Ecto neural progenitor cell (in vitro differentiated cells): ENCODE results near the gene PHACTR1.
"Not testable (repeated sequence)": the region's sequence is repeated elsewhere in the genome, so short reads cannot be mapped to it uniquely, and the experiment has no call there.

Experiments used
- DNase-seq: peaks from one replicate; pipeline ENCODE4 v3.0.0-alpha.2; 2018; ENCODE audit warnings: low spot score

Gene PHACTR1

DNA sequence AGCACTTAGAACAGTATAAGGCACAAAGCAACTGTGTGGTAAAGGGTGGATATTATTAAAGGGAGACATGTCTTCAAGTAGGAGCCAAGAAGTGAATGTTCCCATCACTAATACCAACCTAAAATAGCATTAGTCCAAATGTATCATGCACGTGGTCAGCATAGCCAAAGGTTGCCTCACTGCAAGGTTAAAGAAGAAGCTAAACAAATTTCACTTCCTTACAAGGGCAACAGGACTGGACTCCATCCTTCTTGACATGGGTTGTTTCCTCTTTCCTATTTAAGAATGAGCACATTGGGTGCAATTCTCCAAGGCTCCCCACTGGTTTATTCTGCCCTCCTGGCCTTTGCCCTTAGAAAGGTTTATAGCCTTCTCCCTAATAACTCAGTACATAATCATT is 186.7 kb downstream of the PHACTR1 start:
- DNase-seq = no peak

DNA sequence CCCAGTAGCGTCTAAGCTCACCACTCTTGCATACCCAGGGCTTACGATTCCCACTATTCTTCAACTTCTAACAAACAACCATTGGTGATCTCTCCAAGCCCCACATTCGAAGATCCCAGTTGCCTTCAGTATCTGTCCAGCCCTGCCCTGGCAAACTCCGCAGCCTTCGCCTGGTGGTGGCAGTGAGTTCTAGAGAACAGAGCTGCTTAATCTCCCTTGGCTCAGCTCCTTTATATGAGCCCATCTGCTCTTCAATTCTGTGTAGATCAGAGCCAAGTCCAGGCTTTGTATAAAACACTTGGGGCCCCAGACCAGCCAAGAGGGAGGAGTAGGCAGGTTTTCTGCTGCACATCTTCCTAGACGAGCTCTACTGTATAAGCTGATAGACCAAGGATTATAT is 193.3 kb downstream of the PHACTR1 start:
- DNase-seq = no peak

DNA sequence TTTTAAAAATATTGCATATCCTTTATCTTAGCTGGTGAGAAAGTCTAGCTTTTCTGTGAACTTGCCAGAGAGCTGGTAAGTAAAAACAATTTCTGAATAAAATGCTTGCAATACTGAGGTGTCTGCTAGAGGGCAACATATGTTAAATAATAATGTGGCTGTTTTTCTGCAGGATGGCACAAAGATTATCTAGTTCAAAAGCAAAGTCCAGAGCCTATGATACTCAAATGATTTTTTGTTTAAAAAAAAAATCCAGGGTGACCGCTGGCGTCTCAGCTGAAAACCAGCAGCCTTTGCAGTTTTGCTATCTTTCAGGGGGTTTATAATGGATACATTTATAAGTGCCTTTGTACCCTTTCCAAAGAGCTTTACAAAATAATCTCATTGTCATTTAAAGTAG is 194.9 kb downstream of the PHACTR1 start:
- no peak for DNase-seq

DNA sequence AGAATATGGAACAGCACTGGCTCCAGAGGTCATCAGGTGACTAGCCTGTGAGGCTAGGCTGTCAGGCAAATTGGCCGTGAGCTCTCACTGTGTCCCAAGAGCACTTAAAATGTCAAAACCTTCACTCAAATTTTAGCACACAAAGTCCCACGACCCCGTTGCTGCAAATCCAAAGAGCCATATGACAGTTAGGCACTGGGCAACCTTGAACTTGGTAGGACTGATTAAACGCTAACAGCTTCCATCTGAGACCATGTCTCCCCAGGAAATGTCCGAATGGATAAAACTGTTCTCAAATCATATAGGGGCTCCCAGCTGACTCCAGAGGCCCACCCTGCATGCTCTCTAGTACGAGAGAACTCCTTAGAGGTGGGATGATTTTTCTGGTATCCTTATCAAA is 196.6 kb downstream of the PHACTR1 start:
- no peak for DNase-seq

DNA sequence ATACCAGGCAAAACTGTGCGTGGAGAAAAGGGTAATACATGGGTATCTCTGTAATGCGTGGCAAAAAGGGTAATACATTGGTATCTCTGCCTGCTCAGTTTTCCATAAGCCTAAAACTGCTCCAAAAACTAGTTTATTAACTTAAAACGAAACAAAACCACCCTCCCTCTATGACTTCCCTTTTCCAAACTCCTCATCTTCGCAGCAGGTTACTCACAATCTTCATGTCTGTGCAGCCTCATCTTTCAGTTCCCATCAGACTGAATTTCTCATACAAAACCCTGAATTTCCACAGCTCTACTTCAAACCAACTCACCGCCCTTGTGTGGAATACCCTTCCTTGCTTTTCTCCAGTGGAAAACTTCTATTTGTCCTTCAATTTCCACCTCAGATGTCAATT is 199.4 kb downstream of the PHACTR1 start:
- DNase-seq = no peak

DNA sequence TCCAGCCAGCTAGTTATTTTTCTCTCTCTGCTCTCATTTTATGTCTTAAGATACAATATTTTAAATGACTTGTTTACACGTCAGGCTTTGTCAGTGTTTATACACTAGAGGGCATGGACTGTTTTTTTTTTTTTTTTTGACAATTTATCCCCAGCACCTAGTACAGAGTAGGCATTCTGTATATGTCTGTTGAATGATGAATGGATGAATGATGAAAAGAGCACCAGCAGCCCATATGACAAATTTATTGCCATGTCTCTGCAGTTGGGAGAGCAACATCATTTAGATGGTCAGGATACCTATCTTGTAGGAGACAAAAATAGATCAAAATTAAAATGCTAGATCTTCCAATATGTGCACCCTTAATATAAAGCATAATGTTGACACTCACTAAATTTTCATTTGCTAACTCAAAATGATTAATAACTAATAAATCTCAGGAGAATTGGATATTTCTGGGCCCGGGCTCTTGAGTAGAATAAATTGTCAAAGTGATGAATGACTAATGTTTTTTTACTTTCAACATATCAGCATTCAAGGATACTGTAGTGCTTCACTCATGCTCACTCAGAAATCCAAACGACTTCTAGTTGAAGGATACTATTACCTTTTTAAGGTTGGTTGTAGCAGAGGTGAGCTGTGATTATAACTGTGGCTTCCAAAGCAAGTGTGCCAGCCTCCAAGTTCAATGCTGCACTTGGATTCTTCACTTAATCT is 200.0 kb downstream of the PHACTR1 start:
- DNase-seq = no peak

DNA sequence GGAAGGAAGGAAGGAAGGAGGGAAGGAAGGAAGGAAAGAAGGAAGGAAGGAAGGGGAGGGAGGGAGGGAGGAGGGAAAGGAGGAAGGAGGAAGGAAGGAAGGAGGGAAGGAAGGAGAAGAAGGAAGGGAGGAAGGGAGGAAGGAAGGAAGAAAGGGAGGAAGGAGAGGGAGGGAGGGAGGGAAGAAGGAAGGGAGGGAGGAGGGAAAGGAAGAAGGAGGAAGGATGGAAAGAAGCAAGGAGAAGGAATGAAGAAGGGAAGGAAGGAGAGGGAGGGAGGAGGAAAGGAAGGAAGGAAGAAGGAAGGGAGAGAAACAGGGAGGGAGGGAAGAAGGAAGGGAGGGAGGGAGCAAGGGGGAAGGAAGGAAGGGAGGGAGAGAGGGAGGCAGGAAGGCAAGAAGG is 204.9 kb downstream of the PHACTR1 start:
- DNase-seq = no peak

DNA sequence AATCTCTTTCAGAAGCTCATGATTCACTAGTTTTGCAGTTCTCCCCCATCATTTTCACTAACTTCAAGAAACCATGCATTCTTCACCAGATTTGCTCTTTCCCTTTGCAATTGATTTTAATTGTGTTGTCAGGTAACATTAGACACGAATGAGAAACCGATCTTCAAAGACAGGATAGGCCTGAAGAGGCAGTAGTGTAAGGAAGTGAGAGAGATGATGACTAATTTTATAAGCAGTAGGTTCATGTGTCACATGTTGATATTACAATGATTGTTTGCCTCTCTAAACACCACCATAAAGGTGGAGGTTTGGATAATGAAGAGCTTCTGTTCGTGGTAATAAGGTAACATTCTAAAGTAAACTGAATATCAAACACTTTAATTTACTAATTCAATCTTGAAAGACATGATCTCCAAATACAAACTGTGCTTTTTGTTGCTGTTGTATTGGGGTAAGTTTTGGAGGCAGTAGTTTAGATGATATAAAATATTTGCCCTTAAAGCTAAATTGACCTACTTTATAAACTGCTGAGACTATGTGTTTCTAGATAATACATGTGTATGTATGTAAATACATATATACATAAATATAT is 207.2 kb downstream of the PHACTR1 start:
- DNase-seq = no peak

DNA sequence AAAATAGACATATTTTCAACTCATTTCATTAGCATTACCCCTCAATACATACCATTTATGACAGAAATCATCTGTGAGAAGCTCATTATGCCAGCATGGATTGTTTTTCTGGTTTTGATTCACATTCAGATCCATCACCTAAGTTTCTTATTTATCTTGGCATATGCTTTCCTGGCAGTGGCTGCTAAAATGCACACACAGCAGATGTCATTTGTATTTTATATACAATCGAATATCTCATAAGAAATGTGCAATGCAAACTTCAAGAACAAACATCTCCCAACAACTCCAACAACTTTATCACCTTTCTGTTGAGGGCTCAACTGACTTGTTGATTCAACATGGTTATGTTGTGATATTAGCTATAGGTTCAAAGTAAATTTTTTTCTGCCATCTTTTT is 208.3 kb downstream of the PHACTR1 start:
- no peak for DNase-seq

DNA sequence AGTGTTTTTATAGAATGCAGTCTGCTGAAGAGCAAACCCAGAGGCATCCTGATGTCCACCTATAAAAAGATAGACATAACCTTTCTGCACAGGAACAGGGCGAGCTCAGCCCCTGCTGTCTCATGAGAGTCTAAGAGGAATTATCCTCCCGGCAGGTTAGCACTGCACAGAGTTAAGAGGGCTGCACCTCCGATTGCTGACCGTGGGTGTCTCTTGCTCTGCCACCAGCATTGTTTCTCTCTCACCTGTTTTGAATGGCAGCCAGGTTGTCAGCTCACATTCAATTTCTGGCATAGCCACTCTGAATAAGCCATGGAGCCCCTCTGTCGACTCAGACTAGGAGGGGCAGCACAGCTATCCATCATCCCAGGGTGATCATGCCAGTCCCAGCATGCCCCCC is 211.2 kb downstream of the PHACTR1 start:
- no peak for DNase-seq

DNA sequence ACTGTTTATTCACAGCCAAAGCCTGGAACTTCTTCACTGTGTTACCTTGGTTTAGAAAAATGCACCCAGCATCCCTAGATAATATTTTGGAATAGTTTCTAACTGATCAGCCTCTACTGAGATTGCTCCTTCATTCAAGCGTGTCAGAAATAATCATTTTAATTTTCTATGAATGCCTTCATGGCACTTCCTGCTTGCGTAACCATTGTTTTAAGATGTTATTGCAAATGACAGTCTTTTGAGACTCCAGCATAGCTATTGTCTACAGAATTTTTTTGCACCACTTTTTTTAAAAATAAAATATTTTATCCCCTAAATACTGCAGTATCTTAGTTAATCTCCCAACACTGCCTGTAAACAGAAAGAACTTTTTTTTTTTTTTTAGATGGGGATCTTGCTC is 213.1 kb downstream of the PHACTR1 start:
- DNase-seq = no peak

DNA sequence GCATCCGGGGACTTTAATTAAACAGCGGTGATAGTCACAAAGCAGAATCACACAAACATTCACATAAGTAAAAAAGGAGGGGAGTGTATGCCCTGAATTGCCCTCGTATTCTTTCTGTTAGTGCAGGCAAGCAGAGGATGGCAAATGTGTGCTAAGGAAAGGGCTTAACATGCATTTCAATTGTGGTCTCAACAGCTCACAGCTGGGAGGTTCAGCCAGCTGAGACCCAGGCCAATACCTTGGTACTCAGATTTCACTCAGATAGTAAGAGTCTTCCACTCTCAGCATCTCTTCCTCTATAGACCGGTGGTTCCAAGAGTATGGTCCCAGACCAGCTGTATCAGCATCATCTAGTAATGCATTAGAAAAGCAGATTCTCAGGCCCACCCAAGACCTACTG is 215.1 kb downstream of the PHACTR1 start:
- DNase-seq = no peak

DNA sequence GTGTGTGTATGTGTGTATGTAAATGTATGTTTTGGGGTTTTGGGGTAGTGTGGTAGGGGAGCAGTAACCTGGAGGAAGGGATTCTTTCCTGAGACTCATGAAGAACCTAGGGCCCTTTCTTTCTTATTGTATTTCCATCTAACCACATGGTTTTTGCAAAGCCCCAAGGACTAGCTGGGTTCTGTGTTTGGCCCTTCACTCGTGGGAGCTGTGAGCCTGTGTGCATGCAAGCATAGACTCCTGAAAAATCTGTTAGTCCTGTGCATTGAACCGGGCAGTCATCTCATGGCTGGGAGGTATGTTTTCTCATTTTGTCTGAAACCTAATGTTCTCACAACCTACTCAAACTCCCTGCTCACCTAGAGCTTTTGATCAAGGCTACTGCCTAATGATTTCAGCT is 219.1 kb downstream of the PHACTR1 start:
- DNase-seq = no peak

DNA sequence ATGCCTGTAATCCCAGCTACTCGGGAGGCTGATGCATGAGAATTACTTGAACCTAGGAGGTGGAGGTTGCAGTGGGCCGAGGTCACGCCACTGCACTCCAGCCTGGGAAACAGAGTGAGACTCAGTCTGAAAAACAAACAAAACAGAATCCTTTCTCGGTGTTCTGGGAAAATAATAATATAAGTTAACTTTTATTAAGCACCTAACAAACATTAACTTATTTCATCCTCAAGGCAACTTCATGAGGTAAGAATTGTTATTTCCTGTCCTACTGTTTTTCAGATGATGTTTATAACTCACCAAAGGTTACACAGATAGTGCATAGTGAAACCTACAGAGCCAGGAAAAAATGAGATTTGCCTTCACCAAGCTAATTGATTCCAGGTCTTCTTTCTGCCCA is 221.4 kb downstream of the PHACTR1 start:
- DNase-seq = no peak

DNA sequence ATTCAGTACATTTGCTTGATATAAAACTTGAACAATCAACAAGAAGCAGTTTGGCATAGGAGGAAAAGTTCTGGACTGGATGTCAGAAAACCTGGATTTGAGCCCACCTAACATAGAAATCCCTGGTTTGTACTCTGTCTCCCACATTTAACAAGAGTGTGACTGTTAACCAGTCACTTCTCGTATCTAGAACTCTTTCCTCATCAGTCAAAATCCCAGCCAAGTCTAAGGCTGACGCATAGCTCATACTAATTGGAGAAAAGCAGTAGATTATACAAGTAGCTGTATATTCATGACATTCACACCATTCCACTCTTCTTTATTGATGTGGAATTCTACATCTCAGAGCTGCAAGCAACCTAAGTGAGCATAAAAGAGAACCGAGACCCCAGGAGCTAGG is 222.7 kb downstream of the PHACTR1 start:
- no peak for DNase-seq

DNA sequence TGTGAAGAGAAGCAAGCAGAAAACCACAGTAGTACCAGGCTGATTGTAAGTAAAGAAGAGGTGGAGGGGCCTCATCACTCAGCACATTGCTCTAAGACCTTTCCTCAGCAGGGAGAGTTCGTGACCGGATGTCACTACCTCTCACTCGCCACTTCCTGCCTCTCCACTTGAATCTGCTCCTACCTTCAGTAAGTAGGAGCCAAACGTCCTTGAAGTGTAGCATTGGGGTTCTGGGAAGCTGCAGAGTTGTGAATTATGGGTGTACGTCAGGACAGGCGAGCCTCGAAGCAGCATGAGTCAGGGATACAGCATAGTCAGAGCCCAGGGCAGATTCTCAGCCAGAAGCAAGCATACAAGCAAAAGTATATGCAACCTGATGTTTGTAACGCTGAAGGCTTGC is 224.9 kb downstream of the PHACTR1 start:
- DNase-seq = no peak

DNA sequence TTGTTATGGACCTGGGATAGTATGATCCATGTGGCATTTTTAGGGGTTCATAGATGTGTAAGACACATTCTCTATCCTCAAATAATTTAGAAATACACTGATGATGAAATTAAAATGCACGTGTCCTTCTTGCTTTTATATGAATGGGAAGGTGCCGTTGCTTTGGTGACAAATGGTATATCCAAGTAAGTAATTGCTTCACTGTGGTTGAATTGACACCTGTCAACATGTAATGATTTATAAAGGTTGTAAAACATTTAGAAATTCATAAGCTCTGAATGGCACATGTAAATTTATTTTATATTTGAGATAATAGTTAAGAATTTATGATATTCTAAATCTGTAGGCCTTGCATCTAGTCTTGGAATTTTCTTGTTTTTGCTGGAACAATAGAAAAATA is 227.0 kb downstream of the PHACTR1 start:
- no peak for DNase-seq

DNA sequence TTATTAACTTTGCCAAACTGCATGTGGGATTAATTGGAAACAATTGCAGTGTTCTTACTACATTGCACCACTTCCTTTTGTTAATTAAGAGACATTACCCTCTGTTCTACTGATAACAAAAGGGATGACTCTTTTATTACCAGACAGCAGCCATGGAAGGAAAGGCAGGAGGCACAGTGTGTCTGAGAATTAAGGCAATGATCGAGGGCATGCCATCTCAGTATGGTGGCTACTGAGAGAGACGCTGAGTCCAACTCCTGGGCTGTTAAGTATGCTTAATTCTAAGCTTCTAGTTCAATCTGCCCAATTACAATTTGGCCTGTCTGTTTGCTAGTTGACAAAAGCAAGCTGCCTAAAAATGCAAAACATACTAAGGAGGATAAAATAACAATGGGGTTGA is 227.4 kb downstream of the PHACTR1 start:
- DNase-seq = no peak

DNA sequence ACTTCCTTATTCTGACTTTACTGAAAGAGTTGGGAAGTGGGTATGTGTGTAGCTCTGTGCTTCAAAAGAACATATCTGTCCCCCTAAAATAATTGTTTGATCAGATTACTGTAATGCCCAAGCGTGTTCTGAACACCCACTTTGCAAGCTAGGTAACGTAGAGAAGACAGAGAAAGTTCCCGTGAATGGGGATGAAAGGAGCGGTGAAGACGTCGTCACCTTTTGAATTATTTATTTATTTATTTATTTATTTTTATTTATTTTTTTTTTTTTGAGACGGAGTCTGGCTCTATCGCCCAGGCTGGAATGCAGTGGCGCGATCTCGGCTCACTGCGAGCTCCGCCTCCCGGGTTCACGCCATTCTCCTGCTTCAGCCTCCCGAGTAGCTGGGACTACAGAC is 228.0 kb downstream of the PHACTR1 start:
- not testable (repeated sequence) for DNase-seq

DNA sequence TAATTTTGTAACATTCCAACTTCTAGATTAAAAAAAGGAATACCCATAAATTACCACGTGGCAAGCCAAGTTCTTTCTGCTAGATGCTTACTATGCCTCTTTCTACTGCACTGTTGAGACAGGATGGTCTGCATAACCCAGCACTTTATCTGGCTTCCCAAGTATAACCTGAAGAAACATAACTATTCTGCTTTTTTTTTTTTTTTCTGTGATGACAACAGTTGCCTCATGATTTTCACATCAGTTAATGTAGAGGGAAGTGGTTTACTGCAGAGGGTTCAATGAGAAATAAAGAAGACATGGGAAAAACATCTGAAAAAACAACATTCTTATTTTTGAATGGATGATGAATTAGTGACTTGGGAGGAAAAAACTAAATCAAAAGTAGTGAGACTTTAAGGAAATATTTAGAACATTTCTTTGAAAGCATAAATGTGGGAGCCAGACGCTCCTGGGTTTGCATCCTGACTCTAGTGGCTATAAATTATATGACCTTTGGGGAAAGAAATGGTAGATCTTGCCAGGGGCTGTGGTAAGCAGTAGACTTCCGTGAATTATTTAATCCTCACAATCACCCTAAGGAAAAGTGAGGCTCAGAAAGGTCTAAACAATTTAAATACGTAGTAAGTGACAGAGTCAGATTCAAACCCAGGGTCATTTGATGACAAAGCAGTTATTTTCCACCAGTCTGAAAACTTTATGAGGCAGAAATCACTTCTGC is 230.7 kb downstream of the PHACTR1 start:
- DNase-seq = no peak

DNA sequence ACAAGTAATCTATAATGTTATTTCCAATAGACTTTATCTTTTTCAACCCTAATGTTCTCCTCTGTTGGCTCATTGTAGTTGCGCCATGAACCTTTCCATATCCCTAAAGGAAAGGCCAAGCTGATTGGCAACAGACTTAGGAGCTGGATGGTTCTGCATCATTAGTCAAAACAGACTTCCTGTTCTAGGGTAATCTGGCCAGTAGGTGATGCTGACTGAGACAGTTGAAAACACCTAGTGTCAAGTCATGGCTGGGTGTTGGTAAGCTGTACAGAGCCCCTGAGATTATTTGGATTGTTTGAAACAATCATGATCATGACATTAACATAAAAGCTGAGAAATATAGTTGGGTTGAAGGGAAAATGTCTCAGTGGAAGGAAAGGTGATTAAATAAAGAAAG is 231.4 kb downstream of the PHACTR1 start:
- no peak for DNase-seq

DNA sequence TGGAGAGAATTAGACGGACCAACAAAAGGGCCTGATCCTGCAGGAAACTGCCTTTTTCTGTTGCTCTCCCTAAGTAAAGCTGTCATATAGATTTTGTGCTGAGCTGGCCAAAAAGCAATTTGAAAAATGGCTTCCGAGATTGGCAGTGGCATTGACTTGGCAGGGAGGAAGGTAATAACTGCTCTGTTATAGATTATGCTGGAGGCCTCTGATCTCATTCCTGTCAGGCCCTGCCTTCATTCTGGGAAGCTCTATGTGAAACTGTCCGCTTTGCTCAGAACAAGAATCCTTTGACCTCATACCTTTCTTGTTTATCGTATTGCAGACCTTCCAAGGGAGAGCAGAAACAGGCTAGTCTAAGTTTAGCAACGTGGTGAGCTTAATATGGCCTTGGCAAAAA is 234.4 kb downstream of the PHACTR1 start:
- no peak for DNase-seq

DNA sequence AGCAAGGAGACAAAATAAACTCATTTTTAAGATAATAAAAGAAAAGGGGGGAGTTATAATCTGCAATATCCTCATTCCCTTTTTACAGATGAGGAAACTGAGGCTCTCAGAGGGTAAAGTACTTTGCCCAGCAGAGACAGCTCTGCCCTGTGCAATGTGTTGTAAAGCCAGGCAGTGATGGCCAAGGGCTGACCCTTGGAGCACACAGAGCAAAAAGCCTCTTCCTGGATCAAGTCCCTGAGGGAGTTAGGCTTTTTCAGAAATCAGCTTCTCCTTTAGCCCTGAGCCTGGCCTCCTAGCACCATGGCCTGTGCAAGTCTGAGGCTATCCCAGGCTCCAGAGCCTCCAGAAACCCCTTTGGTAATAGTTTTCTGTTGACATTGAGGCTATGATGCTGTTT is 234.8 kb downstream of the PHACTR1 start:
- no peak for DNase-seq

DNA sequence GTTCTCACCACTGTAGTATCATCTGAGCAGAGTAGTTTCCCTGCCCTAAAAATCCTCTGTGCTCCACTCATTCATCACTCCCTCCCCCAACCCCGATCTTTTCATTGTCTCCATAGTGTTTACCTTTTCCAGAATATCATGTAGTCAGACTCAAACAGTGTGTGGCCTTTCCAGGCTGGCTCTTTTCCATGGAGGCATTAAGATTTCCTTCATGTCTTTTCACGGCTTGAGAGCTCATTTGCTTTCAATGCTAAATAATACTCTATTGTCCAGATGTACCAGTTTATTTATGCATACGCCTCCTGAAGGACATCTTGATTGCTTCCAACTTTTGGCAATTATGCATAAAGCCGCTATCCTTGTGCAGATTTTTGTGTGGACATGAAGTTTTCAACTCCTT is 235.8 kb downstream of the PHACTR1 start:
- no peak for DNase-seq
